ENCODE measurements around the gene SPHK1.
A peak's percentile ranks its signal among the peaks of the same experiment; 100 is the strongest.

Gene SPHK1

GRCh38 chr17:76365256-76365903 is 19.0 kb upstream of the SPHK1 start:
- DNase-seq, result no peak

GRCh38 chr17:76366247-76366646 is 18.2 kb upstream of the SPHK1 start:
- DNase-seq, result no peak

- DNase-seq, result no peak
Measured at GRCh38 chr17:76367642-76368041, 16.8 kb upstream of the SPHK1 start.

- no peak for DNase-seq
Measured at GRCh38 chr17:76368545-76368944, 15.9 kb upstream of the SPHK1 start.

GRCh38 chr17:76369379-76369778 is 15.0 kb upstream of the SPHK1 start:
- no peak for DNase-seq

- DNase-seq, result no peak
Measured at GRCh38 chr17:76369804-76370203, 14.6 kb upstream of the SPHK1 start.

- DNase-seq, result no peak
Measured at GRCh38 chr17:76370261-76370993, 14.0 kb upstream of the SPHK1 start.

- DNase-seq, result no peak
Measured at GRCh38 chr17:76371656-76372628, 12.5 kb upstream of the SPHK1 start.

GRCh38 chr17:76376318-76377133 is 7.9 kb upstream of the SPHK1 start:
- DNase-seq, result no peak

- no peak for DNase-seq
Measured at GRCh38 chr17:76378548-76379274, 5.7 kb upstream of the SPHK1 start.

- DNase-seq, result no peak
Measured at GRCh38 chr17:76379275-76379641, 5.2 kb upstream of the SPHK1 start.

GRCh38 chr17:76379646-76380376 is 4.6 kb upstream of the SPHK1 start:
- no peak for DNase-seq

GRCh38 chr17:76381633-76382350 is 2.6 kb upstream of the SPHK1 start:
- no peak for DNase-seq

GRCh38 chr17:76382351-76382802 is 2.0 kb upstream of the SPHK1 start:
- DNase-seq, result no peak

GRCh38 chr17:76382803-76383545 is 1.4 kb upstream of the SPHK1 start:
- peak; percentile 81 for DNase-seq

GRCh38 chr17:76383546-76384221 is 725 bp upstream of the SPHK1 start:
- DNase-seq, result peak; percentile 56

- DNase-seq, result peak; percentile 33
Measured at GRCh38 chr17:76384987-76385891, 830 bp downstream of the SPHK1 start.

Data from activated CD4-positive, alpha-beta T cell treated with anti-CD3 and anti-CD28 coated beads, Interleukin-2, Interleukin-6, amounts not matched to agents 100 ng/mL and 50 ng/mL, durations not matched to agents 16 hours and 8 hours (primary cell).